ENCODE data around the gene AGBL4. TPM values are rescaled to one million over a fixed set of nuclear protein-coding genes. Genes with fewer than 3 reads are reported as not detected.
"Not testable (repeated sequence)": the region's sequence is repeated elsewhere in the genome, so short reads cannot be mapped to it uniquely, and the experiment has no call there.

AGBL4 gene
- total RNA-seq, 4 donors from 2014 or later, result 0.08 to 0.71 (median 0.60) TPM

DNA sequence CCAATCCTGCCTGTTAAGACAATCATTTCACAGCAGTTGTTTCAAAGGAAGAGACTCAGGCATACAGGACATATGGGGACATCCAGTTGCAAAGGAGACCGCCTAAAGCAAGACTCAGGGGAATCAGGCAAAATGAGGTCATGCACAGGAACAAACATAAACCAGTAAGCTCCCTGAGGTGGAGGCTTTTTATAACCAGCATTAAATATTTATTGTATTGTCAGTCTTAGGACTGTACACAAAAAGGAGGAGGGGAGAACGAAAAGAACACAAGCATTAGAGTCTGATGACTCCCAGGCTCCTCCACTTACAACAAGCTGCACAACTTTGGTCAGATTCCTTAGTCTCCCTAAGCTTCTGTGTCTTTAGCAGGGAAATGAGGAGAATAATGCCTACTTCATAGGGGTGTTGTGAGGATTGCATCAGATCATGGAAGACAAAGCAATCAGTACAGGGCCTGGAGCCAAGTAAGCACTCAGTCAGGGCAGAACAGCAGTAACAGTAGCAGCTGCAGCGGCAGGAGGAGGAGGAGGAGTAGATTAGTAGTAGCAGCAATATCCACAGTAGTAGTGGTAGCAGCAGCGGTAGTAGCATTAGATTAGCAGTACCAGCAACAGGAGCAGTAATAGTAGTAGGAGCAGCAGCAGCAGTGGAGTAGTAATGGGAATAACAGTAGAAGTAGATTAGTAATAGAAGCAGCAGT, 1497.6 kb downstream of the AGBL4 start:
- 54 to 62% methylated on average over 4 of the region's 4 CpGs for WGBS, 2 donors
- no peak for DNase-seq (ENCODE audit: low spot score in 2 of 2)
- intact Hi-C loops (cut with DNase I; ENCODE audit: low total_unique reads), result no loop called here
- TF ChIP-seq, protein P1, sequence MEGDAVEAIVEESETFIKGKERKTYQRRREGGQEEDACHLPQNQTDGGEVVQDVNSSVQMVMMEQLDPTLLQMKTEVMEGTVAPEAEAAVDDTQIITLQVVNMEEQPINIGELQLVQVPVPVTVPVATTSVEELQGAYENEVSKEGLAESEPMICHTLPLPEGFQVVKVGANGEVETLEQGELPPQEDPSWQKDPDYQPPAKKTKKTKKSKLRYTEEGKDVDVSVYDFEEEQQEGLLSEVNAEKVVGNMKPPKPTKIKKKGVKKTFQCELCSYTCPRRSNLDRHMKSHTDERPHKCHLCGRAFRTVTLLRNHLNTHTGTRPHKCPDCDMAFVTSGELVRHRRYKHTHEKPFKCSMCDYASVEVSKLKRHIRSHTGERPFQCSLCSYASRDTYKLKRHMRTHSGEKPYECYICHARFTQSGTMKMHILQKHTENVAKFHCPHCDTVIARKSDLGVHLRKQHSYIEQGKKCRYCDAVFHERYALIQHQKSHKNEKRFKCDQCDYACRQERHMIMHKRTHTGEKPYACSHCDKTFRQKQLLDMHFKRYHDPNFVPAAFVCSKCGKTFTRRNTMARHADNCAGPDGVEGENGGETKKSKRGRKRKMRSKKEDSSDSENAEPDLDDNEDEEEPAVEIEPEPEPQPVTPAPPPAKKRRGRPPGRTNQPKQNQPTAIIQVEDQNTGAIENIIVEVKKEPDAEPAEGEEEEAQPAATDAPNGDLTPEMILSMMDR (IDR thresholded peaks at IDR 0.05), result no peak
- TF ChIP-seq POLR2A (IDR thresholded peaks at IDR 0.05), result no peak
- H3K4me3 ChIP-seq (ENCODE audit: low read depth, poor library complexity, severe bottlenecking), result no peak overlapping the region

GRCh38 chr1:48524892-48525467, 1498.8 kb downstream of the AGBL4 start:
- 47 to 96% methylated on average over 1 of the region's 1 CpG for WGBS, 2 donors
- TF ChIP-seq, protein P1 (IDR thresholded peaks at IDR 0.05), result no peak
- no peak for TF ChIP-seq POLR2A (IDR thresholded peaks at IDR 0.05)
- no peak overlapping the region for H3K4me3 ChIP-seq (ENCODE audit: low read depth, poor library complexity, severe bottlenecking)
- DNase-seq (ENCODE audit: low spot score in 2 of 2), result no peak
- intact Hi-C loops (cut with DNase I; ENCODE audit: low total_unique reads), result no loop called here

- 88 to 92% methylated on average over 3 of the region's 3 CpGs for WGBS, 2 donors
- DNase-seq (ENCODE audit: low spot score in 2 of 2), result no peak
Measured at GRCh38 chr1:48523558-48523957, 1500.2 kb downstream of the AGBL4 start.

DNA sequence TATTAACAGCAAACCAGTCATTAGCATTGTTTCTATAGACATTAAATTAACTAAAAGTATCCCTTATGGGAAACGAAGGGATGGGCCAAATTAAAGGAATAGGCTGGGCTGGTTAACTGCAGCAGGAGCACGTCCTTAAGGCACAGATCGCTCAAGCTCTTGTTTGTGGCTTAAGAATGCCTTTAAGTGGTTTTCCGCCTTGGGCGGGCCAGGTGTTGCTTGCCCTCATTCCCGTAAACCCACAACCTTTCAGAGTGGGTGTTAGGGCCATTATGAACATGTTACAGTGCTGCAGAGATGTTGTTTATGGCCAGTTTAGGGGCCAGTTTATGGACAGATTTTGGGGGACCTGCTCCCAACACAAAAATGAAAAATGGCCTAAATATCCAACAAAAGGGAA, 1503.9 kb downstream of the AGBL4 start:
- H3K4me3 ChIP-seq (ENCODE audit: low read depth, poor library complexity, severe bottlenecking); intact Hi-C loops (cut with DNase I; ENCODE audit: low total_unique reads); DNase-seq (ENCODE audit: low spot score in 2 of 2): not testable (repeated sequence)
- 75 to 80% methylated on average over 6 of the region's 6 CpGs for WGBS, 2 donors

More at GRCh38 chr1:48523558-48523957, 1500.2 kb downstream of the AGBL4 start:
- no peak for TF ChIP-seq POLR2A (IDR thresholded peaks at IDR 0.05)
- TF ChIP-seq, protein P1 (IDR thresholded peaks at IDR 0.05), result no peak
- H3K4me3 ChIP-seq (ENCODE audit: low read depth, poor library complexity, severe bottlenecking), result no peak overlapping the region
- intact Hi-C loops (cut with DNase I; ENCODE audit: low total_unique reads), result no loop called here

- no peak for DNase-seq (ENCODE audit: low spot score in 2 of 2)
- WGBS, 2 donors, result 0 to 41% methylated on average over 1 of the region's 1 CpG
- intact Hi-C loops (cut with DNase I; ENCODE audit: low total_unique reads), result no loop called here
- H3K4me3 ChIP-seq (ENCODE audit: low read depth, poor library complexity, severe bottlenecking), result no peak overlapping the region
- TF ChIP-seq, protein P1 (IDR thresholded peaks at IDR 0.05), result no peak
Measured at GRCh38 chr1:48506870-48507269, 1516.9 kb downstream of the AGBL4 start.

GRCh38 chr1:48500541-48501450, 1523.0 kb downstream of the AGBL4 start:
- 61 to 75% methylated on average over 12 of the region's 12 CpGs for WGBS, 2 donors
- H3K4me3 ChIP-seq (ENCODE audit: low read depth, poor library complexity, severe bottlenecking), result no peak overlapping the region
- TF ChIP-seq, protein P1 (IDR thresholded peaks at IDR 0.05), result no peak
- TF ChIP-seq POLR2A (IDR thresholded peaks at IDR 0.05), result no peak
- no peak for DNase-seq (ENCODE audit: low spot score in 2 of 2)
- intact Hi-C loops (cut with DNase I; ENCODE audit: low total_unique reads), result no loop called here

Data from lower leg skin (tissue), 4 donors.